ENCODE data around the gene AADAT.

- TF ChIP-seq CTCF (conservative IDR thresholded peaks at IDR 0.05) (no peak), ZFX (IDR thresholded peaks at IDR 0.05) (no peak)
These were observed 38.6 kb upstream of the AADAT start for GRCh38 chr4:170128219-170128804.
